ENCODE measurements around the gene TRAPPC2. TPM values are rescaled to one million over a fixed set of nuclear protein-coding genes. Genes with fewer than 3 reads are reported as not detected.

Gene TRAPPC2
- total and polyA plus RNA-seq, 9 of the 15 experiments (the other 6 are each of a cell fraction or from before 2014, with no cell fraction given), result 10.3 to 30.6 (median 18.6) TPM

DNA sequence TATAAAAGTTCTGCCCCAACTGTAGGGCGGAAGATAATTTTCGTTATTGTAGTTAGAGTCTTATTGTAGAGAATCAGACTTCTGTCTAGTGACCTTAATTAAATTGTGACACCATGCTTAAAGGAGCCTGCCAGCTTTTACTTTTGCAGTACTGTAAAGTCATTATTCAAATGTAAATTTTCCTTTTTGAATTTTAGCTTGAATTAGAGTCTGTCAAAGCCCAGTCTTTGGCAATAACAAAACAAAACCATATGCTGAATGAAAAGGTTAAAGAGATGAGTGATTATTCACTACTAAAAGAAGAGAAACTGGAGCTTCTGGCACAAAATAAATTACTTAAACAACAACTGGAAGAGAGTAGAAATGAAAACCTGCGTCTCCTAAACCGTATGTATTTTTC lies 22.0 kb upstream of the TRAPPC2 start (continued):
- no peak for TF ChIP-seq ZBTB5 (IDR thresholded peaks at IDR 0.05)
- TF ChIP-seq ATF7 (IDR thresholded peaks at IDR 0.05), result no peak
- TF ChIP-seq NR2C2 (CRISPR knock-in tag; IDR thresholded peaks at IDR 0.05), result no peak
- TF ChIP-seq NR2C2 (tag; IDR thresholded peaks at IDR 0.05), result no peak

DNA sequence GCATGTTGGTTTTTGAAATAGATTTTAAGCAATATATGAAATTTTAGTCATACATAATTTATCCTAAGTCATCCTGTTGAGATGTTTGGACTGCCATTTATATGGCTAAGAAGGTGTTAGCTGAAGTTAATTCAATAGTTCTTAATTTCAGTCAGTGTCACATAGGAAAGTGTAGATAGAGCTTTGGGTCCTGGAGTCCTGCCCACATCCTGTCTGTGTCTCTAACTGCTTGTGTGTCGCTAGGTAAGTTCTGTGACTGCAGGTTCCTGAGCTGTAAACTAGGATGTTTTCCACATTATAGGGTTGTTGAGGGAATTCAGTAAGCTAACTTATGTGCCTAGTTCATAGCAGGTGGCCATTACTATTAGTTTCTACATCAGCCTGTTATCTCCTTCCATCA lies 20.8 kb upstream of the TRAPPC2 start:
- H3K4me1 ChIP-seq (replicated peaks in 1 of 2; ENCODE audit: control insufficient read depth in 2 of 2, insufficient read depth in 2 of 2, low read length in 2 of 2), result no peaks in the 10 kb centered on the region
- FAIRE-seq (no peak), DNase-seq (ENCODE audit: extremely low read depth in 1 of 4, low spot score in 3 of 4) (no peak), ATAC-seq (no peak)
- CTCF ChIA-PET (ENCODE audit: low intra/inter-chr PET ratio), result no interaction called here
- no peaks in the 10 kb centered on the region for H3K9me1 ChIP-seq (ENCODE audit: control insufficient read depth, insufficient read depth, low read length)
- no peaks in the 10 kb centered on the region for H4K20me1 ChIP-seq (replicated peaks; ENCODE audit: control insufficient read depth, insufficient read depth, low read length)
- TF ChIP-seq KAT2B (IDR thresholded peaks at IDR 0.05; ENCODE audit: low read depth, low read length) (no peak), TRIM24 (IDR thresholded peaks at IDR 0.05) (no peak), MAFG (tag; conservative IDR thresholded peaks at IDR 0.05) (no peak), RHOXF2B (CRISPR knock-in tag; conservative IDR thresholded peaks at IDR 0.05) (no peak), FOXK2 (conservative IDR thresholded peaks at IDR 0.05 in 1 of 2, IDR thresholded peaks at IDR 0.05 in 1 of 2; ENCODE audit: low read depth in 2 of 2) (no peak), ZKSCAN1 (IDR thresholded peaks at IDR 0.05; ENCODE audit: low read depth, low read length) (no peak)
- no peaks in the 10 kb centered on the region for H3K79me2 ChIP-seq (ENCODE audit: control insufficient read depth, insufficient read depth, low read length)
- H3K4me2 ChIP-seq (ENCODE audit: insufficient read depth, low read length), result no peak overlapping the region
- in situ Hi-C loops (cut with MboI), result no loop called here
- H3K36me3 ChIP-seq (ENCODE audit: control insufficient read depth, insufficient read depth, low read length), result peaks cover 80% of the 10 kb centered on the region
- BruUV-seq (replicated peaks), result no TSS peak
- no peak overlapping the region for H3K27ac ChIP-seq (ENCODE audit: extremely low read depth, low read depth, low read length)
- H3K9ac ChIP-seq (ENCODE audit: insufficient read depth in 1 of 2, low read depth in 2 of 2, low read length in 2 of 2), result no peak overlapping the region
- no peak overlapping the region for H3K4me3 ChIP-seq
- intact Hi-C loops (cut with micrococcal nuclease), result no loop called here
- no peaks in the 10 kb centered on the region for H3K27me3 ChIP-seq (ENCODE audit: control insufficient read depth in 2 of 2, insufficient read depth in 2 of 2, low read length in 2 of 2)
- no peak overlapping the region for H2AFZ ChIP-seq (ENCODE audit: low read depth, low read length)
- no peaks in the 10 kb centered on the region for H3K9me3 ChIP-seq (replicated peaks; ENCODE audit: control insufficient read depth, insufficient read depth, low read depth, low read length)
- 91% methylated on average over 1 of the region's 1 CpG for WGBS (ENCODE audit: insufficient coverage, low coverage, missing lambda C conversion rate)
- POLR2A ChIA-PET, result interaction anchor here (0.5 kb wide), 1 partner anchor 40 kb away, joined by 3 read pairs; no protein-coding TSS in a partner anchor

Data from K562 (cell line).